B cell (primary cell): Measurements from ENCODE around the gene C1orf105.

ENCODE experiments used
- EZH2 ChIP-seq: IDR thresholded peaks from 2 replicates; pipeline ENCODE4 v1.6.1; 2012; ENCODE audit warnings: borderline replicate concordance, low read depth, mild to moderate bottlenecking, moderate library complexity, low read length; ENCODE audit not compliant: insufficient read depth, poor library complexity, severe bottlenecking
- TF ChIP-seq, protein P1 (sequence below): fragments of 200-600 bp; IDR thresholded peaks from one replicate; pipeline ENCODE4 v1.8.0; 2022; ENCODE audit warnings: antibody characterized with exemption, mild to moderate bottlenecking

DNA sequence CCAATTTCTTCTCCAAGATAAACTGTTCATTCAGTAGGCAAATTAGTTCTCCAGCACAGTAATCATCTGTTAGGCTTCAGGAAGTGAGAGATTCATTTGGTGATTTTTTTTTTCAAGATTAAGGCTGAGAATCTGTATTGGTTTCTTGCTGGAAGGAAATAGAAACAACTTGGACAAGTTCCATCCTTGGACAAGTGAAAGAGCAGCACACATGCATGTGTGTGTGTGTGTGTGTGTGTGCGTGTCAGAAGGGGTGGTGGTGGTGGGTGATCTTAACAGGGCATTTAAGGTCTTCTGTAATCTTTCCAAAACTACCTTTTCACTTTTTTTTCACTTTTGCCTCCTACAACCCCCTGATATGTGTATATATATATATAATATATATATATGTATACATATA, 96.6 kb downstream of the C1orf105 start:
- TF ChIP-seq, protein P1, sequence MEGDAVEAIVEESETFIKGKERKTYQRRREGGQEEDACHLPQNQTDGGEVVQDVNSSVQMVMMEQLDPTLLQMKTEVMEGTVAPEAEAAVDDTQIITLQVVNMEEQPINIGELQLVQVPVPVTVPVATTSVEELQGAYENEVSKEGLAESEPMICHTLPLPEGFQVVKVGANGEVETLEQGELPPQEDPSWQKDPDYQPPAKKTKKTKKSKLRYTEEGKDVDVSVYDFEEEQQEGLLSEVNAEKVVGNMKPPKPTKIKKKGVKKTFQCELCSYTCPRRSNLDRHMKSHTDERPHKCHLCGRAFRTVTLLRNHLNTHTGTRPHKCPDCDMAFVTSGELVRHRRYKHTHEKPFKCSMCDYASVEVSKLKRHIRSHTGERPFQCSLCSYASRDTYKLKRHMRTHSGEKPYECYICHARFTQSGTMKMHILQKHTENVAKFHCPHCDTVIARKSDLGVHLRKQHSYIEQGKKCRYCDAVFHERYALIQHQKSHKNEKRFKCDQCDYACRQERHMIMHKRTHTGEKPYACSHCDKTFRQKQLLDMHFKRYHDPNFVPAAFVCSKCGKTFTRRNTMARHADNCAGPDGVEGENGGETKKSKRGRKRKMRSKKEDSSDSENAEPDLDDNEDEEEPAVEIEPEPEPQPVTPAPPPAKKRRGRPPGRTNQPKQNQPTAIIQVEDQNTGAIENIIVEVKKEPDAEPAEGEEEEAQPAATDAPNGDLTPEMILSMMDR = no peak
- no peak for TF ChIP-seq EZH2
